Stimulated activated CD8-positive, alpha-beta memory T cell treated with anti-CD3 and anti-CD28 coated beads, Interleukin-4, amount 100 ng/mL, for 24 hours (primary cell): Measurements from ENCODE around the gene A3GALT2.

Experiments used
- DNase-seq: peaks from one replicate; pipeline ENCODE4 v3.0.0-alpha.2; 2020; ENCODE audit warnings: low read depth

Gene A3GALT2

GRCh38 chr1:33350611-33351280 is 29.8 kb upstream of the A3GALT2 start:
- no peak for DNase-seq

DNA sequence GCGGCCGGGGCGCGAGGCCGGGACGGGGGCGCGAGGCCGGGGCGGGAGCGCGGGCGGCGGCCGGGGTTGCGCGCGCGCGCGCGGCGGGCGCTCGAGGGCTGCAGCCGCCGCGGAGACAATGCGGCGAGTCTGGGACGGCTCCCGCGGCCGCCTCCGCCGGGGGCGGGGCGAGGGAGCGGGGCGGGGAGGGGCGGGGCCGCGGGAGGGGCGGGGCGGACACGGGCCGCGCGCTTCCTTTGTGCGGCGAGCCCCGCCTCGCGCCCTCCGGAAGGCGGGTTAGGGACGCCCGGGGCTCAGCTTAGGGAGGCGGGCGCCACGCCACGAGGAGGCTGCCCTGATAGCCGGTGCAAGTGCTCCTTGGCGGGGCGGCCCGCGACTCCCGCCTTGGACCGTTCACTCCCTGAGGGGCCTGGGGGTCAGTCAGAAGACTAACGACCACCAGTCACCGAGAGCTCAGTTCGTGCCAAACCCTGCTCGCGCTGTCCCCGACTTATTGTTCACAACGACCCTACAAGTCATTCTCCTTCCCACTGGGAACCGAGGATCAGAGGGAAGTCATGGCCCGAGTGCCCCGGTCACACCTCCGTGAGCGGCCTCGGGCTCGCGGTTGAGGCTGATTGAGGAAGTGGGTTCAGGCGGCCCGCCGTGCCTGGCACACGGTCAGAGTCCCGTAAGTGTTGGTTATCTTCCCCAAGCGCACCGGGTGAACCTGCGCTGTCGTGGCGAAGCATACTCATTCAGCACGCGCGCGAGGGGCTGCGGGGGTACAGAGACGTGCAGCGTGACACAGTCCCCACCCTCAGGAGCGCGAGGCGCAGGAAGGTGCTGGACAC is 29.1 kb upstream of the A3GALT2 start:
- peak; percentile 65 for DNase-seq

- DNase-seq: peak; percentile 17
These were observed 28.3 kb upstream of the A3GALT2 start for GRCh38 chr1:33349081-33349759.

GRCh38 chr1:33348676-33349080 is 27.8 kb upstream of the A3GALT2 start:
- no peak for DNase-seq

GRCh38 chr1:33348194-33348593 is 27.3 kb upstream of the A3GALT2 start:
- DNase-seq: no peak

DNA sequence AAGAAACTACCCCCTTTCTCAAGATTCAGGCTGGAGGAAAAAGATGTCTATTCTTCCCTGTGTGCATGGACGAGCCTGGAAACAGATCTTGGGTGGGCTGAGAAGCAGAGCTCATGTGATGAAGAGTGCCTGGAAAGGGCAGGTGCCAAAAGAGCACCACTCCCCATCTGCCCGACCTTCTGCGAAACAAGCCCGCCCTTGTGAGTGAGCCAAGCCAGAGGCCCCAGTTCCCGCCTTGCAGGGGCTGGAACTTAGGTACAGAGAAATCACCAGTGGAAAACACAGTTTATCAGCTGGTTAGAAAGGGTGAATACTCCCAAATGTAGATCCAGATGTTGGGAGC is 26.7 kb upstream of the A3GALT2 start:
- no peak for DNase-seq

DNA sequence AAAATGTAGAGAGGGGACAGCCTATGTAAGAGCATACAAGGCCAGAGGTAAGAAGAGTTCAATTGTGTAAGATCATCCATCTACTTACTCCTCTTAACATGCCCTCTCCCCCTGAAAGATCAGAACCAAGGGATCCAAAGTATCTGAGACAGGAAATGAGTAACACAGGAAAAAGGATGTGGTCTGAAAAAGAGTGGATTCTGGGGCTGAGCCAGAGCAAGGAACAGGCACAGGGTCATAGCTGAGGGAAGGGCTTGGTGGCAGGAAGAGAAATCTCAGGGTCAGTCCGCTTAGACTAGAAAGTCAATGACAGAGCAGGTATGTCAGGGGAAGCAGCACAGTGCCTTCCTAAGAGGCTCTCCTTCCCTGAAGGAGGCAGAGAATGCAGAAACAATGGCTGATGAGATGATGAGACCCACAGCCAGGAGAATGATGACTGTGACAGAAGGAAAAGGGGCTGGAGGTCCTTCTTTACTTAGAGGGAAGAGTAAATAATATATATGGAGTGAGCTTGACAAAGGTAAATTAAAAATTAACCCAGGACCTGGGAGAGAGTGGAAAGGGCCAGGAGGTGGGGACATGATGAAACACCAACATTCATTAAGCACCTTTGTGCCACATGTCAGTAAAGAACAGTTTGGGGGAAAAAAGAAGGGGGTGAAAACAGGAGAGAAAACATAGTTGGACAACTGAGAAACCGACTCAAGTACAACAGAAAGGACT is 26.2 kb upstream of the A3GALT2 start:
- no peak for DNase-seq

DNA sequence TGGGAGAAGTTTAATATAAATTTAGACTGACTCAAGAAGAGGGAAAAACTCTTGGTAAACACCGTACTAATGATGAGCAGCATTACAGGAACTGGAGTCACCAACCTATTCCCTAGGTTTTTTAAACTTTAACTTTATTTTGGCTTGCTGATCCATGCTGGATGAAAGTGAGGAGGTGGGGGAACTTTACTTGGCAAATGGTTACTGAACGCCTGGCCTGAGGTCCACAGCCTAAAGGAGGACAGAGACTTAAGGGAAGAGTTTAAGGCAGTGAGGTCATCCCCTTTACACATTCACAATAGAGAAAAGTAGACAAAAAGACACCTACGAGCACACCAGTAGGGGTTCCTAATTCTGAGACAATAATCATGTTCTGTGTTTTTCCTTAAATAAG is 25.6 kb upstream of the A3GALT2 start:
- DNase-seq: no peak

GRCh38 chr1:33344896-33345560 is 24.1 kb upstream of the A3GALT2 start:
- DNase-seq: no peak

DNA sequence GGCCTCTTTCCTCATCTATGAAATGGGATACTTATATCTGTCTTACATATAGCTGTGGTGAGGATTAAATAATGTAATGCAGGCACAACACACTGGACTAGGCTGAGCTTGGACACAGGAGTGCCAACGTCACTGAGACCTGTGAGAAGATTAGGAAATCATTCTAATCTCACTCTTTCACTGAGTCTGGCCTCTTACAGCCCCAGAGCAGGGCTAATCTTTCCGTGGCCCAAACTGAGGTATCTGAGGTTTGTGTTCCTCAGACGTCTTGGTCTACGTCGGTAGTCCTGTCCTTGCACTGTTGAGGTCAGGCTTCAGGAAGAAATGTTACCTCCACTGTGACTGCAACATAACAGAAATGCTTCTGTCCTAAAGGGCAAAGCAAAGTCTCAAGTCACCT is 22.6 kb upstream of the A3GALT2 start:
- DNase-seq: no peak

DNA sequence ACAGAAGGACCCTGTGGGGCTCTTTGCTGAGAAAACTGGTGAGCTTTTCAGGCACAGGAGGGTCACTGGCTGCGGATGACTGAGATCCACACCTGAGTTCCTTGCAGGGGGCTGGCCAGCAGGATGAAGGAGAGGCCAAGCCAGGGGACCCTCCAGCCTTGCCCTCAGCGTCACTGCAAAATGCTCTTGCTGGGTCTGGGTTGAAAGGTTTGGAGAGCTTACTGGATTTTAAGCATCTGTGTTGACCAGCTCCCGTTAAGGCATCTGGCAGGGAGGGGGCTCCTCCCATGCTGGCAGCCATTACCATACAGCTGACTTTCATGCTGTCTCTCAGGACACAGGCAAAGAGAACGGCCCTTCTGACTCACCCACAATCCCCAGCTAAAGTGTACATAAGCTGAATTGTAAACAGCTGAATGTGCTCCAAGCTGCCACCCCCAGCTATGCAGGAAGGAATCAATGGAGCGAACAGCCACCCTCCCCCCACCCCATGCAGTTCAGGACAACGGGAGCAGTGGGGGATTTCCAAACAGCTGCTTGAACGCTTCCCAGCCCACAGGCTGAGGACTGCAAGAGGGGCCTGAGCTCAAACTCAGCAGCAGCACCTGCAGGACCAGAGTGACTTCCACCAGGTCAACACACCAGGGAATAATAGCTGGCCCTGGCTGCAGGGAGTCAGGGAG is 21.3 kb upstream of the A3GALT2 start:
- no peak for DNase-seq

- no peak for DNase-seq
These were observed 20.3 kb upstream of the A3GALT2 start for GRCh38 chr1:33341190-33341589.

- no peak for DNase-seq
These were observed 18.5 kb upstream of the A3GALT2 start for GRCh38 chr1:33339413-33339812.

DNA sequence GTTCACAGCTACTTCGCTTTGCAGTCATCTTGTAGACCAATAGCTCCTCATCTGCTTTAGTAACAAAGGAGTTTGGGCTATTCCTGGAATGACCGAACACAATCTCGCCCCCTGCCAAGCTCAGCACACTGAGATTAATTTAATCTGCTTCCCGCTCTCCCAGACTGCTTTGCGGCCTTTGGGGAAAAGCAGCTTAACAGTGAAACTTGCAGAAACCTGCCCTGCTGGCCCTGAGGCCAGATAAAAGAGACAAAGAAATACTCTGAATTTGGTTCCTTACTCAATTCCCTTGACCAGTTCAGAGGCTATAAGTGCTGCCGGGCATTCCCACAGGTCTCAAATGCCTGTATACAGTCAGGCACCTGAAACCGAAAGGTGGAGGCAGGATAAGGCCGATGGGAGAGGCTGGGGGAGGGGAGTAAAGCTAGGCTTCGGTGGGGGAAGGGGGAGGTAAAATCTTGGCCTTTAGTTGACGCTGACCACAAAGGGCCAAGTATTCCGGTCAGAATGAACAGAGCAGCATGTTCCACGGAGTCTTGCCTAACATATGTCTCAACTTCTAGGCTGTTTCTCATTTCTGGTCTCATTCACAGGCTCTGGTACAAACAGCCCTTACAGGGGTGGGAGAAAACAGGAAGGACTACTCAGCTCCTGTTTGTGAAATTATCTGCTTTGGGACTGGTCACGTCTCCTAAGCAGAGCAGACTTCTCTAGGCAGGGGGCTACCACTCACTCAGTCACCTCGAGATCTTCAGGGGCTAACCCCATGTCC is 17.7 kb upstream of the A3GALT2 start:
- no peak for DNase-seq

- no peak for DNase-seq
These were observed 17.1 kb upstream of the A3GALT2 start for GRCh38 chr1:33338048-33338439.

- DNase-seq: no peak
These were observed 16.5 kb upstream of the A3GALT2 start for GRCh38 chr1:33337441-33337840.

DNA sequence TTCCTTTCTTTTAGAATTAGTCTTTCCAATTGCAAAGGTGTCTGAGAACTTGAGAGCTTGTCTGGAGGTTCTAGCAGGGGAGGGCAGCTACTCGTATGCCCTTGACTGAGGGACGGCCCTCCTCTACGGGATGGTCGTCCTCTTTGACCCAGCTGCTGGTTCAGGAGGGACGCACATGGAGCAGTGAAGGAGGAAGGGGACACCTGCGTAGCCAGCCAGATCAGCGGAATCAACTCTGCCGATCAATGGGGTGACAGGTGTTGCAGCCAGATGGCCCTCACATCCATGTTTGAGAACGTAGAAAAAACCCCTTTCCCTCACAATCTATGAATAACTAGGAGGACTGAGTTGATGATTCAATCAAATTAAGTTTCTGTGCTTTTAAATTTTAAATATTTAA is 15.7 kb upstream of the A3GALT2 start:
- DNase-seq: no peak

DNA sequence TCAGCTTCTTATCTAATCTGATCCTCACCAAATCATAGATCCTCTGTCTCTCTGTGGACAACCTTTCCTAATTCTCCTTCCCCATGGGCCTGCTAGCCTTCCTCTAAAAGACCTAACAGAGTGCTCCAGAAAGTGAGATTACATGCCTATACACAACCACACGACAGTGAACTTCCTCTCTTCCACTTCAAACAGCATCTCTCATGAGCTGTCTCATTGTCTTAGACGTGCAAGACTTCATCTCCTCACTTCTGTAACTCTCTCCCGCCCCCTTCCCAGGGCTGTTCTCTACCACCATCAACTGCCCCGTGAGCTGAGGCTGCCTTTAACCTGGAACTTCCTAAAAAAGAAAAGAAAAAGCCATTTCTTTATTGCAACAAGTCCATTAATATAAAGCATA is 14.1 kb upstream of the A3GALT2 start:
- DNase-seq: no peak

DNA sequence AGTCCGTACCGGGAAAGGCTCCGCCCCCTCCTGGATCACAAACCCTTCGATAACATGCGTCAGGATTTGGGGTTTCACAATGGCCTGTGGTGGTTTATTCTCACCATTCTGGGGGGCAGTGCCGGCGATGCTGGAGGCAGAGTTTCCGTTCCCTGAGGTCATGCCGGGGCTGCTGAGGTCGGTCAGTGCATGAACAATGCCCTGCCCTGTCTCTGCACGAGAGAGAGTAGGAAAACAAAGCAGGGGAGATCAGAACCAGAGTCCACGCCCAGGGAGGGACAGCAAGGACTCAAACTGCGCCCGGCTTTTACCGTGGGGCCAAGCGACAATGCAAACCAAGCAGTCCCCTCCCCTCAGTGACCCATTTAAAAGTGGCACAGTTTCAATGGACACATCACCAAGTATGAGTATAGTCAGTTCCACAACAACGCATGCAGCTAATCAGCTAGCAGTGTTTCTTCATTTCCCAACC is 13.2 kb upstream of the A3GALT2 start:
- no peak for DNase-seq

DNA sequence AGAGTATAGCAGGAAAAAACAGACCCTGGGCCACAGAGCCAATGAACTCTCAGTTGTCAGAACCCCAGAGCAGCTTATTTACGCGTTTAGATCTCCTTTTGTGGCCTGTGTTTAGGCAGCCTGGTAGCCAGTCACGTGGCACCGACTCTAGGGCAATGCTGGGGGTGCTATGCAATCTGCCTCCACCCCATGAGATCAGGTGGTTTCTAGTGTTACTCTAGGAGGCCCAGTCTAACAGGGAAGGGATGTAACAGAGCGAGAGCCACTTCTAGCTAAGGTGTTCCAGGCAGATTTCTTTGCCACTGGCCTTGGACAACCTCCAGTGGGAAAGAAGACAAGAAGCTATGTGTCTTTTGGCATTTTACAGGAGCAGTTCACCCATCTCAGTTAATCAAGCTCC is 12.0 kb upstream of the A3GALT2 start:
- no peak for DNase-seq
